HPDE6-E6E7 (cell line): Measurements from ENCODE around the gene VWA8.

Source experiments
- DNase-seq: peaks from one replicate; pipeline ENCODE4 v3.0.0; 2011; ENCODE audit warnings: missing footprints; ENCODE audit errors: extremely low spot score

Gene VWA8

GRCh38 chr13:41802684-41803444 lies 158.0 kb downstream of the VWA8 start:
- DNase-seq, result no peak

GRCh38 chr13:41802043-41802683 lies 158.7 kb downstream of the VWA8 start:
- DNase-seq, result no peak

GRCh38 chr13:41791056-41791455 lies 169.9 kb downstream of the VWA8 start:
- no peak for DNase-seq

GRCh38 chr13:41788552-41788951 lies 172.4 kb downstream of the VWA8 start:
- no peak for DNase-seq

- DNase-seq, result no peak
Observed at GRCh38 chr13:41785402-41786172, 175.3 kb downstream of the VWA8 start.

GRCh38 chr13:41782086-41782485 lies 178.8 kb downstream of the VWA8 start:
- DNase-seq, result no peak

GRCh38 chr13:41780715-41781706 lies 179.9 kb downstream of the VWA8 start:
- DNase-seq, result no peak

GRCh38 chr13:41775251-41775650 lies 185.7 kb downstream of the VWA8 start:
- DNase-seq, result no peak

GRCh38 chr13:41774605-41775218 lies 186.2 kb downstream of the VWA8 start:
- no peak for DNase-seq

- DNase-seq, result no peak
Observed at GRCh38 chr13:41767801-41768200, 193.1 kb downstream of the VWA8 start.

GRCh38 chr13:41766439-41766838 lies 194.5 kb downstream of the VWA8 start:
- DNase-seq, result no peak

GRCh38 chr13:41765813-41766212 lies 195.1 kb downstream of the VWA8 start:
- no peak for DNase-seq

- DNase-seq, result no peak
Observed at GRCh38 chr13:41765020-41765419, 195.9 kb downstream of the VWA8 start.

GRCh38 chr13:41764558-41764957 lies 196.4 kb downstream of the VWA8 start:
- no peak for DNase-seq

GRCh38 chr13:41763782-41764181 lies 197.1 kb downstream of the VWA8 start:
- DNase-seq, result no peak

- no peak for DNase-seq
Observed at GRCh38 chr13:41762796-41763195, 198.1 kb downstream of the VWA8 start.

- no peak for DNase-seq
Observed at GRCh38 chr13:41756198-41756880, 204.6 kb downstream of the VWA8 start.

- DNase-seq, result no peak
Observed at GRCh38 chr13:41751734-41752445, 209.0 kb downstream of the VWA8 start.

- no peak for DNase-seq
Observed at GRCh38 chr13:41751277-41751676, 209.6 kb downstream of the VWA8 start.

- no peak for DNase-seq
Observed at GRCh38 chr13:41746259-41746658, 214.7 kb downstream of the VWA8 start.
